Esophagus muscularis mucosa (tissue), 4 donors: ENCODE measurements around the gene FBXW11. TPM values are rescaled to one million over a fixed set of nuclear protein-coding genes. Genes with fewer than 3 reads are reported as not detected.

ENCODE experiments used
- DNase-seq: peaks from one replicate; pipeline ENCODE4 v3.0.0-alpha.2; 2017; ENCODE audit errors: extremely low spot score
- H3K27ac ChIP-seq, 4 donors: fragments of 200-600 bp; sonication (generic); replicated peaks in 1 of 4; 1 replicate in 3 of 4; 2 replicates in 1 of 4; pipeline ENCODE4 v1.5.1; 2016 to 2019; ENCODE audit warnings: mild to moderate bottlenecking in 1 of 4
- H3K27me3 ChIP-seq, 4 donors: fragments of 200-600 bp; sonication (generic); one replicate each; pipeline versions ENCODE4 v1.5.1 to v1.6.0; 2016 to 2019
- H3K36me3 ChIP-seq, 4 donors: fragments of 200-600 bp; sonication (generic); one replicate each; pipeline ENCODE4 v1.5.1; 2016 to 2019
- H3K4me1 ChIP-seq, 4 donors: fragments of 200-600 bp; sonication (generic); one replicate each; pipeline ENCODE4 v1.5.1; 2016 to 2019
- H3K4me3 ChIP-seq, 4 donors: fragments of 200-600 bp; sonication (generic); 1 replicate in 2 of 4; 2 replicates in 2 of 4; pipeline ENCODE4 v1.5.1; 2016 to 2019; ENCODE audit warnings: mild to moderate bottlenecking in 4 of 4, moderate library complexity in 1 of 4
- H3K9me3 ChIP-seq, 4 donors: fragments of 200-600 bp; sonication (generic); 1 replicate in 3 of 4; 2 replicates in 1 of 4; pipeline ENCODE4 v1.5.1; 2016 to 2019
- EP300 ChIP-seq: sonication (generic); formaldehyde crosslinking; IDR thresholded peaks from one replicate; pipeline ENCODE4 v1.6.1; 2017; ENCODE audit warnings: antibody characterized with exemption
- POLR2A ChIP-seq: fragments of 450-650 bp; IDR thresholded peaks from one replicate; pipeline ENCODE4 v1.6.1; 2017; ENCODE audit warnings: antibody characterized with exemption, moderate library complexity, mild to moderate bottlenecking, low read depth
- POLR2AphosphoS5 ChIP-seq, 2 donors: sonication (generic); formaldehyde crosslinking; IDR thresholded peaks; one replicate each; pipeline ENCODE4 v1.6.1; 2017; ENCODE audit warnings: antibody characterized with exemption in 2 of 2
- WGBS: methylation state at CpG from one replicate; pipeline ENCODE4 v1.1.5; 2018; 5-methylcytosine and 5-hydroxymethylcytosine counted together
- intact Hi-C: fragments of 100-400 bp; cut with DNase I; formaldehyde crosslinking; loops from one replicate; pipeline ENCODE4 v1.15.1; 2023
- total RNA-seq, 4 donors: library from RNA; depleted of rRNA; stranded (reverse); fragments of >200 nt; gene quantifications; one replicate each; pipeline versions ENCODE4 v1.1.0 to v1.2.1, GENCODE V29; 2016
- TF ChIP-seq, protein P1 (sequence below), 3 experiments: fragments of 200-600 bp in 2 of 3; fragments of 450-650 bp in 1 of 3; sonication (generic) in 2 of 3; IDR thresholded peaks; one replicate each; pipeline ENCODE4 v1.5.1; 2017 to 2019; ENCODE audit warnings: antibody characterized with exemption in 3 of 3, mild to moderate bottlenecking in 2 of 3, moderate library complexity in 1 of 3

The FBXW11 gene
- total RNA-seq, 4 donors from 2014 or later = 60.8 to 75.6 (median 66.3) TPM

DNA sequence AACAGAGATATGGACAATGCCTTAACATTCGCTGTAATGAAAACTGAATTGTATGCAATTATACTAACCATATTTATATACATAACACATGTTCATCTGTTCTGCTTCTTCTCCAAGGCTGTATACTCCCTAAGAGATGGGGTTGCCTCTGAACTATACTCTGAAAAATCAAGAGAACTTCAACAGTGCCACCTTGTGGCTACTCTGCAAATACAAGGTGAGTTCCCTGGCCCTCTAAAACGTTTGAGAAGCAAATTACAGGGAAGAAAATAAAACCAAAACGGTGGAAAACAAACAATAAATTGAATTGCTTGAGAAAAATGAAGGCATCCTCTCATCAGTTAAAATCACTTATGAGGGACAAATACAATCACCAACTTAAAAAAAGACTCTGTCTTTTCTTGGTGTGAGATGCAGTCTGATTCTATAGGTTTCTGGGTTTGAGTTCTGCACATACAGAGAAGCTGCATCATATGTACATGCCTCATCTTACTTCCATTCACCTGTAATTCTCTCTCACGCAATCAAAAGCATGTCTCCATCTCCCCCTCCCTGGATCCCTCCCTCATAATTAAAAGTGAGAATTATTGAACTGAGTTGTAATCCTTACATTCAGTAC, 98.6 kb downstream of the FBXW11 start:
- DNase-seq = no peak
- H3K36me3 ChIP-seq = peaks cover 0 to 14% (median 9%) of the 10 kb centered on the region in 4 donors
- H3K27me3 ChIP-seq = no peaks in the 10 kb centered on the region
- no peaks in the 10 kb centered on the region for H3K9me3 ChIP-seq
- no peak overlapping the region for H3K27ac ChIP-seq
- 25% methylated on average over 4 of the region's 4 CpGs for WGBS
- intact Hi-C loops = loop anchor here (2.0 to 10.0 kb wide), 3 partner anchors 273 to 489 kb away; partner anchors contain the start of gene FGF18
- no peak overlapping the region for H3K4me3 ChIP-seq
- no peak for TF ChIP-seq POLR2AphosphoS5 (IDR thresholded peaks at IDR 0.05)
- no peak for TF ChIP-seq EP300
- TF ChIP-seq, protein P1, sequence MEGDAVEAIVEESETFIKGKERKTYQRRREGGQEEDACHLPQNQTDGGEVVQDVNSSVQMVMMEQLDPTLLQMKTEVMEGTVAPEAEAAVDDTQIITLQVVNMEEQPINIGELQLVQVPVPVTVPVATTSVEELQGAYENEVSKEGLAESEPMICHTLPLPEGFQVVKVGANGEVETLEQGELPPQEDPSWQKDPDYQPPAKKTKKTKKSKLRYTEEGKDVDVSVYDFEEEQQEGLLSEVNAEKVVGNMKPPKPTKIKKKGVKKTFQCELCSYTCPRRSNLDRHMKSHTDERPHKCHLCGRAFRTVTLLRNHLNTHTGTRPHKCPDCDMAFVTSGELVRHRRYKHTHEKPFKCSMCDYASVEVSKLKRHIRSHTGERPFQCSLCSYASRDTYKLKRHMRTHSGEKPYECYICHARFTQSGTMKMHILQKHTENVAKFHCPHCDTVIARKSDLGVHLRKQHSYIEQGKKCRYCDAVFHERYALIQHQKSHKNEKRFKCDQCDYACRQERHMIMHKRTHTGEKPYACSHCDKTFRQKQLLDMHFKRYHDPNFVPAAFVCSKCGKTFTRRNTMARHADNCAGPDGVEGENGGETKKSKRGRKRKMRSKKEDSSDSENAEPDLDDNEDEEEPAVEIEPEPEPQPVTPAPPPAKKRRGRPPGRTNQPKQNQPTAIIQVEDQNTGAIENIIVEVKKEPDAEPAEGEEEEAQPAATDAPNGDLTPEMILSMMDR (IDR thresholded peaks at IDR 0.05) = peak; percentile 68 to 77 (median 74)
- no peak for TF ChIP-seq POLR2A
- H3K4me1 ChIP-seq = peaks cover 10 to 19% (median 14%) of the 10 kb centered on the region in 4 donors

DNA sequence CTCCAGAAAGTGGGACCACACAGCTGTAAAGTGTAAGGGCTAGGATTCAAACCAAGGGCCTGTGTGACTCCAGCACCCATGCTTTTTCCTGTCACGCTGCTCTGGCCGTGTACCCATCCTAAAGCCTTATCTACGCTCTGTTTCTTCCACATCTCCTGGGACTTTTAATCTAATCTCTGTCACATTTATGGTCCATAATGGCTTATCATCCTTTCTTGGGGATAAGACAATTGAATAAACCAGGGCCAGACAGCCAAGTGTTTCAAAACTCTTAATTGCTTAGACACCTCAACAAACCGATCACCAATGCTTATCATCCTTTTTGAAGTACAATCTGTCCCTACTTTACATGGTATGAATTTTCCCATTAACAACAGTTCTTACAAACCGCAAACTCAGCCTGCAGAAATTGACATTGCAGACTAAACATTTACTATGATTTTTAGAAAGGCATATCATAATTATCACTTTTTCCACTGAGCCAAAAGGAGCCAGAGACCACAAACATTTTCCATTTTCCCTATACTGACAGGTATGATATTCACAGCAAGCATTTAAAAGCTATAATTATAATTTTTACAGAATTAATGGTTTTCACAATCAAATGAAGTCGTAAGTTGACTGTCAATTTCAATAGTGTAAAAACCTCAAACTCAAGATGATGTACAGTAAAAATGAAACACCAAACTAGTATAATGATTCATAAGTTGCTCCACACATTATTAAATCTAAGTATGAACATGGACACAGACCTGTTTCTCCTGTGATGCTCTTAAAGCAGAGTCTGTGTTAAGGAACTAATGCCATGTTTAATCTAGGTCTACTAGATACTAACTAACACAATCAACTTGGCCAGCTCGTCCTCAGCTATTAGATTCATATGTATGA, 99.5 kb downstream of the FBXW11 start:
- Histone ChIP-seq H3K4me1 (peaks cover 2 to 11% (median 7%) of the 10 kb centered on the region in 4 donors), H3K36me3 (peaks cover 0 to 14% (median 9%) of the 10 kb centered on the region in 4 donors), H3K27me3 (no peaks in the 10 kb centered on the region), H3K9me3 (no peaks in the 10 kb centered on the region), H3K27ac (no peak overlapping the region), H3K4me3 (no peak overlapping the region)
- no peak for DNase-seq
- no peak for TF ChIP-seq POLR2AphosphoS5 (IDR thresholded peaks at IDR 0.05)
- no peak for TF ChIP-seq EP300
- TF ChIP-seq, protein P1 (IDR thresholded peaks at IDR 0.05) = no peak
- TF ChIP-seq POLR2A = no peak
- 86% methylated on average over 7 of the region's 7 CpGs for WGBS
- intact Hi-C loops = loop anchor here (2.0 to 10.0 kb wide), 3 partner anchors 272 to 488 kb away; partner anchors contain the start of gene FGF18

DNA sequence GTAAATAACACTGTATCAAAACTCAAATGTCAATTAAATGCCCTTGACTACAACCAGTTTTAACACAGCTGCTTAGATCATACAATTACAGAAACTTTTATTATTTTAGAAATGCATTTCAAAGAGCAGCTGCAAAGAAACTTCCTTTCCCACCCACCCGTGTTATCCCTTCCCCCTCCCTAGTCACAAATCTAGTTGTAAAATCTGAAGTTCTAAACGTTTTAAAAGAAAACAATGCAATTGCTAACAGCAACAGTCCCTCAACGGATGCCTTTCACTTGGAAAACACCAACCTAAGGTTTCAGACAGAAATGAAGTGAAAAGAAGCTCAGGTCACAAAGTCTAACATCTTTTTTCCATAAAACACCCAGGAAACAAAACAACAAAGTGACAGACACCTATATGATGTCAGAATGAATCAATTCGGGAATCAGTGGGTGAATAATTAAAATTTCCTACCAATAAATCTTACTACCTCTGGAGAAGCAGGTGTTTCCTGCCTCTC, 100.3 kb downstream of the FBXW11 start:
- DNase-seq = no peak
- Histone ChIP-seq H3K4me3 (no peak overlapping the region), H3K27ac (no peak overlapping the region), H3K9me3 (no peaks in the 10 kb centered on the region), H3K27me3 (no peaks in the 10 kb centered on the region), H3K36me3 (peaks cover 0 to 14% (median 9%) of the 10 kb centered on the region in 4 donors), H3K4me1 (peaks cover 0 to 9% (median 2%) of the 10 kb centered on the region in 4 donors)
- intact Hi-C loops = loop anchor here (2.0 to 10.0 kb wide), 3 partner anchors 271 to 487 kb away; partner anchors contain the start of gene FGF18
- 43% methylated on average over 4 of the region's 4 CpGs for WGBS
- TF ChIP-seq POLR2A (no peak), POLR2AphosphoS5 (IDR thresholded peaks at IDR 0.05) (no peak), EP300 (no peak)
- TF ChIP-seq, protein P1 (IDR thresholded peaks at IDR 0.05) = no peak

DNA sequence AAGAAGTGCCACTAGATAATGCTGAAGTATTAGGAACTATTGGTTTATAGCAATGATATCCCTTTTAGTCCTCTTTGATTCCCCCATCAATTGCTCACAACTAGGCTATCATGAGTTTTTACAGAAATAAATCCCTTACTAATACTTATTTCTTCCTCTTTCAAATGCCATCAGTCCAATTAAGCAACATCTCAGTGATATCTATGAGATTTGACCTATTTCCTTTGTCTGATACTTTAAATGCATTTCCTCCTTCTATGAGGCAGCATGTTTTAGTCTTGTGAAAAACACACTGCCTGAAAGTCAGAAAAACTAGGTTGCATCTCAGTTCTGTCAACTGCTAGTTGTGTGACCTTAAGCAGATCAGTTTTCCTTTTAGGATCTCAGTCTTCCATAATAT, 101.6 kb downstream of the FBXW11 start:
- no peak for DNase-seq
- Histone ChIP-seq H3K9me3 (no peaks in the 10 kb centered on the region), H3K27ac (no peak overlapping the region), H3K4me3 (no peak overlapping the region), H3K36me3 (peaks cover 0 to 9% (median 3%) of the 10 kb centered on the region in 4 donors), H3K27me3 (no peaks in the 10 kb centered on the region), H3K4me1 (peaks cover 0 to 9% (median 2%) of the 10 kb centered on the region in 4 donors)
- no peak for TF ChIP-seq POLR2A
- no peak for TF ChIP-seq POLR2AphosphoS5 (IDR thresholded peaks at IDR 0.05)
- no peak for TF ChIP-seq EP300
- TF ChIP-seq, protein P1 (IDR thresholded peaks at IDR 0.05) = no peak
- intact Hi-C loops = loop anchor here (10.0 kb wide), 2 partner anchors 270 to 420 kb away; no protein-coding TSS in a partner anchor
